ENCODE data around the gene PRKACG.

- TF ChIP-seq POLR2AphosphoS5 (IDR thresholded peaks at IDR 0.05; ENCODE audit: borderline replicate concordance, low read depth, low read length): no peak
- TF ChIP-seq EZH2 (IDR thresholded peaks at IDR 0.05): no peak
Observed at GRCh38 chr9:68967800-68968199, 46.1 kb downstream of the PRKACG start.

All from SK-N-MC (cell line).